G401.6 (cell line): ENCODE data around the gene NFATC1.

Experiments
- FAIRE-seq: peaks from 2 replicates; lab custom pipeline; 2012; peaks lifted over from hg19 to GRCh38; lab: Jason Lieb, UNC

Gene NFATC1

DNA sequence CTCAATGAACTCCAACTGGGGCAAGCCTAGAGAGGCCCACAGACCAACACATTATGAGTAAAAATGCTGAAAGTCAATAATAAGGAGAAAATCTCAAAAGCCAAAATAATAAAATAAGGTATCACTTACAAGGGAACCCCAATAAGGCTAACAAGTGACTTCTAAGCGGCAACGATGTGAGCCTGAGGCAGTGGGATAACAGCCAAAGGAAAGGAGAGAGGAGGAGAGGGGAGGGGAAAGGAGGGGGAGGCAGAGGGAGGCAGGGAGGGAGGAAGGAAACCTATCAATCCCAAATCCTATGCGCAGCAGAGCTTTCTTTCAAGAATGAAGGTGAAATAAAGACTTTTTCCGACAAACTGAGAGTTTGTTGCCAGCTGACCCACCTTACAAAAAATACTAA lies 6.0 kb upstream of the NFATC1 start:
- FAIRE-seq = no peak

DNA sequence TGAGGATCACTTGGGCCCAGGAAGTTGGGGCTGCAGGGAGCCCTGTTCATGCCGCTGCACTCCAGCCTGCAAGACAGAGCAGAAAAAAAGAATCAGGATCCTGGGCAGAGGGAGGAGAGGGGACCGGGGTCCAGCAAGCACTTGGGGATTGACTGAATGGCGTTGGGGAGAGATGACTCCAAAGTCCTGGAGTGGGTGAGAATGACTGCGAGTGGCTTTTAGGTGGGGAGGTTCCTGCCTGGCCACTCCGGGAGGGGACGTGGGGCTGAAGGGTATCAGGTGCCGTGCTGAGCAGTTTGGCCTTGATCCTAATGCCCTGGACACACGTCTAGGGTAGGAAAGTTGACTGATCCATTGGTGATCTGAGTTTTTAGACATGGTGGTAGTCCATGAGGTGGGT lies 3.5 kb upstream of the NFATC1 start:
- FAIRE-seq = no peak

DNA sequence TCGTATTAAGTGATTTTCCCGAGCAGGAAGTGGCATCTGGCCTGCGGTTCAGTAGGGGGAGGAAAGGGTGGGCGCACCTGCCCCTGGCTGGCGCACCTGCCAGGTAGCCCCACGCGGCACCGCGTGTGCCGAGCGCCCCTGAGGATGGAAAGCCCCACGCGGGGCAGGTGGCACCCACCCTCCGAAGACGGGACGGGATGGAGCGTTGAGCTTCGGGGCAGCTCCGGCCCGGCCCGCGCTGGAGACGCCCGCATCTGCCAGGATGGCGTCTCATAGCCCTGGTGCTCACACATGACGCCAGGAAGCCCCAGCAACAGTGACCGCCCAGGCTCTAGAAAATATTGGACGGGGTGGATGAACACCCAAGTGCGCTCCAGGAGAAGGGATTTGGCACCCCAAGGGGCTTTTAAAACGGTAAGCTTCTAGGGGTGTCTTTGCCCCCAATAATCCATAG lies 2.5 kb upstream of the NFATC1 start:
- FAIRE-seq = no peak

DNA sequence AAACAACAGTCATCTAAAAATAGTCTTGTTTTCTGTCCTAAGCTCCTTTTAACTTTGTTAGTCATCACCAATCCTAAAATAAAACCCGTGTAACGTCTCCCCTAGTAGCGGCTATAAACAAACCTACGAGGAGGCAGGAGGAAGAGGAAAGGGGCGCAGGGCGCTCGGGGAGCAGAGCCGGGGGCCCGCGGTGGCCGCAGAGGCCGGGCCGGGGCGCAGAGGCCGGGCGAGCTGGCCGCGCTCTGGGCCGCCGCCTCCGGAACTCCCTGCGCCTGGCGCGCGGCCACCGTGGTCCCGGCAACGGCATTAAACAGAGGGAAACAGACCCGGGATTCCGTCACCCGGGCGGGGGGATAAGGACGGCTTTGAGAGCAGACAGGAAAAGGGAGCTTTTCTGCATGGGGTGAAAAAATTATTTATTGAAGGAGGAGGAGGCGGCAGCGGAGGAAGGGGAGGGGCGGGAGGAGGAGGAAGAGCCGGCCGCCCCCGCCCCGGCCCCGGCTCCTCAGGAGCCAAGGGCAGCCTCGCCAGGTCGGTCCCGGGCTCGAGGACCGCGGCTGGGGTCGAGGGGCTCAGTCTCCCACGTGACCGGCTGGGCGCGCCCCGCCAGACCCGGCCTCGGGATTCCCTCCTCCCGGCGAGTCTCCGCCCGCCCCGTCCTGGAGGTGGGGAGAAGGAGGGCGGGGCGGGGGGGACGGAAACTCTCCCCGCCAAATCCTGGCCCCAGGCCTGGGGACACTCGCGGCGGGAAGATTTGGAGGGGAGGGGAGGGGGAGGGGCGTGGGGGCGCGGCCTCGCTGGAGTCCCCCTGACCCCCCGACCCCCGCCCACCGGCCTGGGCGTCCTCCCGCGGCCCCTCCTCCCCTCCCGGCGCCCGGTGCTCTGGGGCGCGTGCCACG lies 1.8 kb upstream of the NFATC1 start:
- FAIRE-seq = no peak

DNA sequence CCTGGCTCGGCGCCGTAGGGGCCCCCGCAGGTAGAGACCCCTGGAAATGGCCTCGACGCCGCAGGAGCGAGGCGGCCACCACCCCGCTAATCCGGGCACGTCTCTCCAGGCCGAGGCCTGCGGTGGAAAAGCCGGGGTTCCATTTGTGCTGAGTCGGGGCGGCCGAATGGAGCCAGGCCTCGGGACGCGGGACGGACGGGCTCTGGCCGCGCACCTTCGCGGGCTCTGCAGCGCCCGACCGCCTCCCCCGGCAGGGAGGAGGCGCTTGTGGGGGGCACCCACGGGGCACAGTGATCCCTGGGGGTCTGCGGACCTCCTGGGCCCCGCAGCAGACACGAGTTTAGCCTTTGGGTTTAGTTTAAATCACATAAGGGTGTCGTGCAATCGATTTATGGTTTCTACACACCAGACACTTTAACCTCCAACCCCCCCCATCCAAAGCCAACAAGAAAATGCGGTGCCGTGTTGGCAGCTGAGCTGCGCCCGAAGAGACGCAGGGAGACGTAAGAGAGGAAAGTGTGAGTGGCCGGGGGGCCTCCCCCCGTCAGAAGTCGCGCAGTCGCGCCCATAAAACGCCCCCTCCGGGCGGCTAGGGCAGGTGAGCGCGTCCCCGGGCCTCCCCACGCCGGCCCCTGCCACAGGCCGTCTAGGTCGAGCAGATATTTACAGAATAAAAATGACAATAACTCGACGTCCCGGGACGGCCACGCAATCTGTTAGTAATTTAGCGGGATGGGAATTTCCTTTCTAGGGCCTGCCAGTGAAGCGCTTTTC lies 1.0 kb upstream of the NFATC1 start:
- FAIRE-seq = no peak

DNA sequence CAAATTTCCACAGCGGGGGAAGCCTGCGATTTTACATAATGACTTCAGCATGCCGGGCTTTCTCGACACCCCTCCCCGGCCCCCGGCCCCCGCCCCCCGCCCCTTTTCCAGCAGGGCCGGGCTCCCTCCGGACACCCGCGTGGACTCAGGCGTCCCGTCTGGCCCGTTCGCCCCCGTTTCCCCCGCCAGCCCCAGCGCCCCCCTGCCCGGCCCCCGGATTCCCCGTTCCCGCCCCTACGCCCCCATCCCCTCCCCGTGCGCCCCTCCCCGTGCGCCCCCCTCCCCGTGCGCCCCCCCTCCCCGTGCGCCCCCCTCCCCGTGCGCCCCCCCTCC lies 456 bp upstream of the NFATC1 start:
- no peak for FAIRE-seq

DNA sequence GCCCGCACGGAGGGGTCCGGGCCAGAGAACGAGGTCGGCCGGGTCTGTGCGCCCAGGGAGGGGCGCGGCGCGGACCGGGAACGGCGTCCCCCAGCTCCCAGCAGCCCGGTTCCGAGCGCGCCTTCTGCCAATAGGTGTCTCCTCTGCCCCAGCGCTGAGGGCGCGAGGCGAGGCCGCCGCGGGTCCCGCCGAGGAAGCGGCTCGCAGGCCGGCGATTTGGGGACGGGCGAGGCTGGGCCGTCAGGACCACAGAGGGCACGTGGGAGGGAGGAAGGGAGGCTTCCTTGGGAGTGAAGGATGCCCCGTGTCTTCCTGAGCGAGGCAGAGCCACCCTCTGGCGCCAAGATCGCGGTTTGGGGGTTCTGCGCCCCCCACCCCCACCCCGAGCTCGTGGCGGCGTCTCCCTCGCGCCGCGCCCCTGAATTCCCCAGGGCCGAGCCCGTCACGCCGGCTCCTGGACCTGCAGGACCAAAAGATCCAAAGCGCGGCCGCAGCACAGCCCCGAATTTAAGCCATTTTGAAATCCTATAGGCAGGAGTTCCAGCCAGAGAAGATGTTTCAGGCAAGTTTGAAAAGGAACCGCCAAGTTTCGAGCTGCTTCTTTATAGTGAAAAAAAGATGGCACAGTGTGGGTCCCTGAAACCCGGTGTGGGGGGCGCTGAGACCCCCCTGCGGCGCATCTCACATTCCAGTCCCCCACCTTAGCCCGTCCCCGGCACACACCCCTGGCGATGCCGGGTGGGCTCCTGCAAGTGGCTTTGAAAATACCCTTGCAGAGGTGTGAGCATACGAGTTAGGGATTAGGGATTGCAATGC lies 909 bp downstream of the NFATC1 start:
- FAIRE-seq = no peak

DNA sequence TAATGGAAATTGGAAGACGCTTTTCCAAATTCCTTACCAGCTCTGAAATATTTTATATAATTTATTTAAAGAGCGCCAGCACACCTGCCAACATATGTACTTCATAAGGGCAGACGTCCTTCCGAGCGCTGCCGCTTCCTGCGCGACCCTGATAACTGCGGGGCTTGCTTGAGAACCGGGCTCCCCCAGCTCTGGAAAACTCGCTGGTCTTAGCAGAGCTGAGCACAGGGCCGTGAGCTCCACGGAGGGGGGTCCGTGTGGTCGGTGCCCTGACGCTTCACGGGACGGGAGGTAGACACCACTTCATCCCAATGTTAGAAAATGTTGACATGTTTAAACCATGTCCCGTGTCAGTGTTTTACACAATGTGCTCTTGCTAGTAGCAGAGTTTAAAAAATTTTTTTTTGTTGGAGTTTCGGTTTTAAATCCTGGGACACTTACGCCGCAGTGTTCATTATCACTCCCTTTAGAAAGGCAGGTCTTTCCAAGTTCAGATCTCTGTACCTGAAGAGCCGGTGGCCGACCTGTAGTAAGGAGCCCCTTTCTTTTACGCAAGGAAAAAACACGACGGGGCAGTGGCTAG lies 1.6 kb downstream of the NFATC1 start:
- no peak for FAIRE-seq

DNA sequence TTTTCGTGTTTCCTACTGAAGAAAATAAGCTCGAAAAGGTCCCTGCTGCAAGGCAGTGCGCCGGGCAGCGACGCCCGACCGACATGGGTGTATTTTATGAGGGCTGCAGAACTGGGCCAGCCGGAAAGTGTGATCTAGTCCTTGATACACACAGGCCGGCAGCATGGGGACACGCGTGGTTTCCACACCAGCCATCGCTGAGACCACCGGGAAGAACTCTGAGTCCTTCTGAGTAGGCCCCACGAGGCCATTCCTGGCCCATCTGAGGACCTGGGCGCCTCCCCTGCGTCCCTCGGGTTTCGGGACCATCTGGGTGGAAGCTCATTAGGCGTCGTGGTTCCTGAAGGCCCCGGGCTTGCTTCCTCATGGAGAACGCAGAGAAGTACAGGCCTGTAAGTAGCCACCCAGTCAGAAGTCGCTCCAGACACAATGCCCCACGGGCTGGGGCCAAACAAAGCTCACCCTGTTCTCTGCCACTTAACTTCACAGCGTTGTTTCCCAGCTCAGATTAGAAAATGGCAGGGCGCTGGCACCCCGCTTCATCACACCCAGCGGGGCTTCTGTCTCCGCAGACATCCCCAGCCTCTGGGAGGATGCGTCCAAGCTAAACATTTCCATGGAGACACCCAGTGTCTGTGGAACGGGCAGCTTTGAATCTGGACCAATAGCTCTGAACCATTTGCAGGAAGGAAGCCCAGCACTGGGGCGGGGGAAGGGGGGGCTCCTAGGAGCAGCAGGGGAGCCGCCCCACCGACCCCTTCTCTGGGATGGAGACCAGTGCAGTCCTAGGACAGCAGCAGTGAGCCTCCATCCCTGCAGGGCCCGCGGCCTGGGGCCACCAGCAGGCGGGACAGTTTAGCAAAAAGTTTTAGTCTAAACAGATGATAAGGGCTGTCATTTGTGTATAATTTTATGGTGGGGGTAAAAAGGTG lies 2.4 kb downstream of the NFATC1 start:
- FAIRE-seq = no peak

DNA sequence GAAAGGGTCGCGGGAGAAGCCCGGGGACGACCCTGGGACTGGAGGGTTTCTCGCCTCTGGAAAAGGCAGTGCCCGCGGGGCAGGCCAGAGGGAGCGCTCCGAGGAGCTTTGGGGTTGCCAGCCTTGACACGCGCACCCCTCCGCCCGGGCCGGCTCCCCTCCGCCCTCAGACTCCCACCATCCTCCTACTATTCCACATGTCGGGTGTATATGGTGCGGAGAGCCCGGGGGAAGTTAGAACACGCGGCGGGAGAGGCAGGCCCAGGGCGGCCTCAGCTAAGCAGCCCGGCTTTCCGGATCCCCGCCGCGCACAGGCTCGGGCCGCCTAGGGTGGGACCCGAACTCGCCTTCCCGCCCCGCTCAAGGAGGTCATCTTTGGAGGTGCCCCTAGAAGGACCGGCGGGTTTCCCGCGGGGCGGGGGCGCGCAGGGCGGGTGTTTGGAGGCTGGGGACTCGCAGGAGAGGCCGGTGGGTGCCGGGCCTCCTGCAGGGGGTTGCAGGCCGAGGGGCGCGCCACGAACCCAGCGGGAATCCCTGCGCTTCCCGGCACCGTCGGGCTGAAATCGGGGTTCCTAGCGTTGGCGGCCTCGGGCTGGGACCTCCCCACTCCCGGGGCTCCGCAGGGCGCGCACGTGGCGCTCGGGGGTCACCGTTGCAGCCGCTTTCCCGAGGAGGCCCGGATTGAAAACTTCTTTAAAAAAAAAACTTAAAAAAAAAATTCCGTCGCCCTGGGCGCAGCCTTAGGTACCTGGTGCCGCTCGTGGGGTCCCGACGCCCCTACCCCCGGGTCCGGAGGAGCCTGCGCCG lies 3.7 kb downstream of the NFATC1 start:
- no peak for FAIRE-seq

DNA sequence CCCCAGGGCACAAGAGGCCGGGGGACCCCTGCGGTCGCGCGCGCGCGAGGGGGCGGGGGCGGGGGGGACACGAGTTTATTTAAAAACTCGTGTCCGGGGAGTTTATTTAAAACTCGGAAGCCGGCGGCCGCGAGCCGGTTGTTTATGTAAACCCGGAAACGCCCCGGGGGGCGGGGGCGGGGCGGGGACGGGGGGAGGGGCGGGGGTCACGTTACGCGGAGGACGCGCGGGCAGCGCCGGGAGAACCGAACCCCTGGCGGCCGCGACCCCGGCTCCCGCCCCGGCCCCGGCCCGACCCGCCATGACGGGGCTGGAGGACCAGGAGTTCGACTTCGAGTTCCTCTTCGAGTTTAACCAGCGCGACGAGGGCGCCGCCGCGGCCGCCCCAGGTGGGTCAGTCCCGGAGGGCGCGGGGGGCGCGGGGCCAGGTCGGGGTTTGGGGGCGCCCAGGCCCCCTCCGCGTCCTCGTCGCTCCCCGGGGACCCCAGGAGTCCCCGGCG lies 4.4 kb downstream of the NFATC1 start:
- FAIRE-seq = no peak

DNA sequence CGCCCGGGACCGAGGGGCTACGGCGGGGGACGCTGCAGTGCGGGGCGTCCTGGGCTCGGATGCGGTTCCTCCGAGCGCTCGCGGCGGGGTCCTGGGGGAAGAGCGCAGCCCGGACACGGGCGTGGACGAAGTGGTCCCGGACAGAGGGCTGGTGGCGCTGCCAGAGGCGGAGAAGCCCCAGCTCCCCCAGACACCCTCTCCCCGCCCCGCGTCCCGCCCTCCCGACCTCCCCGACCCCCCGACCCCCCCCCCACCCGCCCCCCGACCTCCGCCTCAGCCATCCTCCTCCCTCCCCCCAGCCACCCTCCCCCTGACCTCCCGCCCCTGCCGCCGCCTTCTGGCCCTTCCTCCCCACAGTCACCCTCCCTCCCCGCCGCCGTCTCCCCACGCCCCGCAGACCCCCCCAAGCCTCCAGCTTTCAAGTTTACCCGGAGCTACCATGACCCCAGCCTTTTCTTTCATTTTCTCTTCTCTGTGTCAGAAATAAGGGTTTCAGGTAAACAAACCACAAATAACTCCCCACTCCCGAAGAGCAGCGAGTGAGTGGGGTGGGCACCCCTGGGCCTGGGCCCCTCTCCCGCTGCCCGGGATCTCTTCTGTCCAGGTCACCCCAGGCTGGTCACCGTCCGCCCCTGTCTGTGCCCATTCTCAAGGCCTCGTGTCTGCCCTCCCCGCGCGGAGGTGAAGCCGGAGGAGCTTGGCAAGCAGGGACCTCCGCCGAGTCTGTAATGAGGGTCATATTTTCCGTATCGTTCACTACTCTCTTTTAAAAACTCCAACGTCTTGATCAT lies 5.1 kb downstream of the NFATC1 start:
- FAIRE-seq = no peak

DNA sequence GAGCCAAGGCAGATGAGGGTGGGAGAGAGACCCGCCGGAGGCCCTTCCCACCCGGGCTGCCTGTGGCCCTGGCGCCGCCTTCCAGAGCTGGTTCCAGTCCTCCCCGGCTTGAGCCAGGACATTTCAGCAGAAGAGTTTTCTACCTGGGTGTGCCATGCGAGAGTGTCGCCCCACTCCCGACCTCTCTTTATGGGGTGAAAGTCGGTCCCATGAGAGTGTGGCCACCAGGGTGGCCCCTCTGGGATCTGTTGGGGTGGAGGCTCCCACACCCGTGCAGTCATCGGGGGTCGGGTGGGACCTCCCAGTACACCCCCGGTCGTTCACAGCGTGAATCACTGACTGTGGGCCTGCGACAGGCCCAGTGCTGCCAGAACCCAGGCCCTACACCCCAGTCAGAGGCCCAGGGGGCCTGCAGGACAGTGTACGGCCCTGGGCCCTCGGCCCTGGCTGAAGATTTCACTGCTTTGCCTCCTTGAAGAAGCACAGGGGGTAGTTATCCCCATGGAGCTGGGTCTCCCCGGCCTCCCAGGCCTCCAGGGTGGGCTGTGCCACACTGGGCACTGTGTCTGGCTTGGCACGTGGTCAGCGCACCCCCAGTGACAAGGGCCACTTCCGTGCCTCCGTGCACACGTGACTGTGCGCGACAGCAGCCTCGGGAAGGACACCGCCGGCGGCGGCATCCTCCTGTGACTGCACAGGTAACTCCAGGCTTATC lies 5.9 kb downstream of the NFATC1 start:
- no peak for FAIRE-seq

DNA sequence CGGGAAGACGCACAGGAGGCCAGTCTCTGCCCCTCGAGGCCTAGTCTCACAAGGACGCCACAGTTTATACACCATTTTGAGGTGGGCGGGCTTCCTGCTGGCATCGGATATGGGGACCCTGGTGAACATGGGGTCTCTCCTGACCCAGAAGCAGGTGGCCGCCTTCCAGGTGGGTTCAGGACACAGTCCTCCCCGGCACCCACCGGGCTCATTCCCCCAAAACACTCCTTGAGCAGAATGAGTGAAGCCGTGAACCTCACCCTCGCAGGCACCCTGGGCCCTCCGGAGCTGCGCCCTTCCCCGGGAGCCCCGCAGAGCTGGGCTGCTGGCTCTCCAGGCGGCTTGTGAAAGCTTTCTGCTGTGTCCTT lies 6.5 kb downstream of the NFATC1 start:
- no peak for FAIRE-seq

DNA sequence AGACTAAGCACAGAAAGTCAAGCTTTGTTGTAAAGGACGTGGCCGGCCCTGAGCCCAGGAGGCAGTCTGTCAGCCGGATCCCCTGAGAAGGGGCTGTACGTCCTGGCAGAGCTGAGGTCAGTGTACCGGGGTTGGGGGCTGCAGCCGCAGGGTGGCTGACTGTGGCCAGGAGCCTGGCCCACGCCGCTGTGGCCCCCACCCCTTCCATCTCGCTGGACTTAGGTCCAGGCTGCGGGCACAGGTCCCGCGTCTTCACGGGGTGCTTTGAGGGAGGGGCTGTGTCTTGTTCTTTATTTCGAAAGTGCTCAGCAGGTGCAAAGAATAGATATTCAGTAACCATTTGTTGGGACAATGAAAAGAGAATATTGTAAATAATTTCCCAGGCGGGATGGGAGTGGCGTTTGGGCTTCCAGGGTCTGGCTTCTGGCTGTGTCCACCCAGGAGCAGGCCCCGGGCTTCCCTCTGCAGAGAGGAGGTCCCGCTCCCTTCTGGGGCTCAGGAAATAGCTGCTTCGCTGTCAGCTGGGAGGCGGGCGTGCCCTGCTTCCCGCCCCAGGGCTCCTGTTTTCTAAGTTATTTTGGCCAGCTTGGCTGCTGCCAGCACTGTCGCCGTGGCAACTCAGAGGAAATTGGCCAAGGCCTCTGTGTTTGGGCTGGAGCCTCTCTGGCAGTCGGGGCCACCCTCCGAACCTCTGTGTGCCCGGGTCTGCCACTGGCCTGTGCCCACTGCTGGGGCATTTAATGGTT lies 7.4 kb downstream of the NFATC1 start:
- FAIRE-seq = no peak

DNA sequence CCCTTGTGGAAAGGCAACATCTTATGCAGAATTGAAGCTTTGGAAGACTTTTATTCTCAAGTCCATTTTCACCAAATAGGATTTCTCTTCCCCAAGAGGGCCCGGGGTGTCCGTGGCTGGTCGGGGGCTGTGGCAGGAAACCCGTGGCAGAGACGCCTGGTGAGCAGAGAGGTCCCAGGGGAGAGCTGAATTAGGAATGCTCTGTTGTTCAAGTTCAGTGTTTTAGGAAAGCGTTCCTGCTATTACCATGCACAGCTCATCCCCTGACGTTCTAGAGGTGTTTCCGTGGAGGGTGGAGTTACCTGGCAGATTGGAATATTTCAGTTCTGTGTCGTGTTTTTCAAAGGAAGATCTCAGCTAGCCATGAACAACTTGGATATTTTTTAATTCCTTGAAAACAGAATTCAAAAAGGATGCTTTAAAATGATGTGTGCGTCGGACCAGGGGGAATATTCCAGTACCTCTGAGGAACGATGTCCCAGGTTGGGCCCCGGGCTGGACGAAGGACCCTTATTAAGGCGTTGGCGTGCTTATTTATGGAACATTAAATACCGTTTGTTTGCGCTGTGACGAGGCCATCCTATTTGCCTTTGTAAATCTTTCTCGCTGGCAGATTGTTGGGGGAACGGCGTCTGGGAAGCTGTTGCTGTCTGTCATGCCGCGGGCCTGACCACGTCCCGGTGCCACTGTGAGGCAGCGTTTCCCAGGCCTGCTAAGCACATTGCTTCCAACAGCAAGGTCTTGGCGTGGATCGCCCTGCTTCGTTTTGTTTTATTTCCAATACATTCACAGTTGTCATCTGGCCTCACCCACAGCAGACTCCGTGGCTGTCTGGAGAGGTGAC lies 8.2 kb downstream of the NFATC1 start:
- FAIRE-seq = no peak

DNA sequence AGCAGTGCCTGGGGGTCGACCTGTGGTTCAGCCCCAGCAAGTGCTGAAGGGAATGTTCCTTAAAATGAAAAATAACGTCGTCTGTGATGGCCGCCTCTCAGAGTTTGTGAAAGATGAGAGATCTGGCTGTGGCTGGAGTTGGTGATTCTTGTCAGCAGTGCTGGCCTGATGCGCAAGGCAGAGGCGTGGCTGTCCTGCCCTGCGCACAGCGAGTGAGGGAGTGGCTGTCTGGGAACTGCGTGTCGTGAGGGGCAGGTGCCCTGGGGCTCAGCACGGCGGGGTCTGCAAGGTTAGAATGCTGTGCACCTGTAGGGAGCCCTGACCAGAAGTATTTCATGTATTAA lies 8.8 kb downstream of the NFATC1 start:
- no peak for FAIRE-seq
